ENCODE measurements around the gene OAS2.

Gene OAS2, protein sequence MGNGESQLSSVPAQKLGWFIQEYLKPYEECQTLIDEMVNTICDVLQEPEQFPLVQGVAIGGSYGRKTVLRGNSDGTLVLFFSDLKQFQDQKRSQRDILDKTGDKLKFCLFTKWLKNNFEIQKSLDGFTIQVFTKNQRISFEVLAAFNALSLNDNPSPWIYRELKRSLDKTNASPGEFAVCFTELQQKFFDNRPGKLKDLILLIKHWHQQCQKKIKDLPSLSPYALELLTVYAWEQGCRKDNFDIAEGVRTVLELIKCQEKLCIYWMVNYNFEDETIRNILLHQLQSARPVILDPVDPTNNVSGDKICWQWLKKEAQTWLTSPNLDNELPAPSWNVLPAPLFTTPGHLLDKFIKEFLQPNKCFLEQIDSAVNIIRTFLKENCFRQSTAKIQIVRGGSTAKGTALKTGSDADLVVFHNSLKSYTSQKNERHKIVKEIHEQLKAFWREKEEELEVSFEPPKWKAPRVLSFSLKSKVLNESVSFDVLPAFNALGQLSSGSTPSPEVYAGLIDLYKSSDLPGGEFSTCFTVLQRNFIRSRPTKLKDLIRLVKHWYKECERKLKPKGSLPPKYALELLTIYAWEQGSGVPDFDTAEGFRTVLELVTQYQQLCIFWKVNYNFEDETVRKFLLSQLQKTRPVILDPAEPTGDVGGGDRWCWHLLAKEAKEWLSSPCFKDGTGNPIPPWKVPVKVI

DNA sequence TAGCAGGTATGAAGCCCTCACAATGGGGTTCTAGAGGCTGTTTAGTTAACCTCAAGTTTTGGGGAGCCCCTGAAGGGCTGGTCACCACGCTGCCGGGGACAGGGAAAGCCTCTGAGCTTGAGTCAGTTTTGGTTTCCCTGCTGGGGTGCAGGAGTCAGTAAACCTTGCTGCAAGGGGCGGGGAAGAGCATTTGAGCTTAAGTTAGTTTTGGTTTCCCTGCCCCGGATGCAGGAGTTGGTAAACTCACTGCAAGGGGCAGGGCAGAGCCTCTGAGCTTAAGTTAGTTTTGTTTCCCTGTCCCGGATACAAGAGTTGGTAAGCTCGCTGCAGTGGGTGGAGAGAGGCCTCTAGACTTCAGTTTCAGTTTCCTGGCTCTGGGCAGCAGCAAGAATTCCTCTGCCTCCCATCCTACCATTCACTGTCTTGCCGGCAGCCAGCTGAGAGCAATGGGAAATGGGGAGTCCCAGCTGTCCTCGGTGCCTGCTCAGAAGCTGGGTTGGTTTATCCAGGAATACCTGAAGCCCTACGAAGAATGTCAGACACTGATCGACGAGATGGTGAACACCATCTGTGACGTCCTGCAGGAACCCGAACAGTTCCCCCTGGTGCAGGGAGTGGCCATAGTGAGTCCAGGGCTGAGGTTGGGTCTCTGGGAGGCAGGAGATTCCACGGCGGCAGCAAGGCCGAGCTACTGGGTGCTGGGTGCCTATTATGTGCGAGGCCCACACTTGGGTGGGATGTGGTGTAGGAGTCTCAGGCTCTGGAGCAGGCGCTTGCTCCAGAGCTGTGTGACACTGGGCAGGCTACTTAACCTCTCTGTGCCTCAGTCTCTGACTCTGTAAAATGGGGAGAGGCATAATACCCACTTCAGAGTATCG is at the start of gene OAS2:
Gene OAS2 (plus strand): TSS at position 357 of the 878 bp plus-strand sequence. CDS start 90 bp downstream, at position 447.
- peak; percentile 79 for DNase-seq

DNA sequence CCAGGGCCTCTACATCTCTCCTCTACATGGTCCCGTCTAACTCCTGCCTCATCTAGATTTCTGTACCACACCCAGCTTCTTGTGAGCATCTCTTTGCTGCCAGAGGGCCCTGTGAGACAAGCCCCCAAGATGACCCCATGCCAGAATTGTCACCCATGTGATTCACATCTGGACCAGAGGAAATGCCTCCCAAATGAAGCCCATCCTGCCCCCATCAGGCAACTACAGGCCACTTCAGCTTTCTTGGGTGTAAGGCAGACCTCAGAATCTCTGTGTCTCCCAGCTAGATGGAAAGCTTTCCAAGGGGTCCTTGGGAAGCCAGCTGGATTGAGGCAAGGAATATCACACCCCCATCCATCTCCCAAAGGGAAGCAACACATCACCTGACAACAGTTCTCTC is 49.3 kb upstream of the OAS2 start:
- DNase-seq = no peak

DNA sequence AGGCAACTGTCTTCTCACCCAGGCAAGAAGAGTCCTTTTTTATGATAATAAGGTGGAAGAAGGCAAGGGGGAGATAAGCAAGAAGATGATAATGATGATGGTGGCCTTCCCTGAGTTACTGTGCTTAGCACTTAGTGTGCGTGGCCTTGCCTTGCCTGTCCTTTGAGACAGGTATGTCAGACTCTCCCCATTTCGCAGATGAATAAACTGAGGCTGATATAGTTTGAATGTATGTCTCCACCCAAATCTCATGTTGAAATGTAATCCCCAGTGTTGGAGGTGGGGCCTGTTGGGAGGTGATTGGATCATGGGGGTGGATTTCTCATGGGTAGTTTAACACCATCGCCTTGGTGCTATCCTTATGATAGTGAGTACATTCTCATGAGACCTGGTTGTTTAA is 48.6 kb upstream of the OAS2 start:
- DNase-seq = no peak

DNA sequence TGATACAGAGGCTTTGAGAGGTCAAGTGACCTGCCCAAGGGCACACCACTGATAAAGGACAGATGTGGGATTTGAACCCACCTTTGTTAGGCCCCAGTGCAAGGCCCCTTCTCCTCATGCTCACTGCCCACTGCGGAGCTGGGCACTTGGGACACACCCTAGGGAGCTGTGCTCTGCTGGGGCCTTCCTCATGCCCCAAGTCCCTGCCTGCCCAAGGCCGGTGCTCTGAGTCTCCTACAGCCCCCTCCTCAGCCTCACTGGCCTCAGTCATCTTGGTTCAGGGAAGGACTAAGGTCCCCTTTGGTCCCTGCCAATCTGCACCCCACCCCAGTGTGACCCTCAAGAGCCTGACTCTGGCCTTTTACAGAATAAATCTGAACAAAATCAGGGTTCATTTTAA is 48.0 kb upstream of the OAS2 start:
- DNase-seq = no peak

DNA sequence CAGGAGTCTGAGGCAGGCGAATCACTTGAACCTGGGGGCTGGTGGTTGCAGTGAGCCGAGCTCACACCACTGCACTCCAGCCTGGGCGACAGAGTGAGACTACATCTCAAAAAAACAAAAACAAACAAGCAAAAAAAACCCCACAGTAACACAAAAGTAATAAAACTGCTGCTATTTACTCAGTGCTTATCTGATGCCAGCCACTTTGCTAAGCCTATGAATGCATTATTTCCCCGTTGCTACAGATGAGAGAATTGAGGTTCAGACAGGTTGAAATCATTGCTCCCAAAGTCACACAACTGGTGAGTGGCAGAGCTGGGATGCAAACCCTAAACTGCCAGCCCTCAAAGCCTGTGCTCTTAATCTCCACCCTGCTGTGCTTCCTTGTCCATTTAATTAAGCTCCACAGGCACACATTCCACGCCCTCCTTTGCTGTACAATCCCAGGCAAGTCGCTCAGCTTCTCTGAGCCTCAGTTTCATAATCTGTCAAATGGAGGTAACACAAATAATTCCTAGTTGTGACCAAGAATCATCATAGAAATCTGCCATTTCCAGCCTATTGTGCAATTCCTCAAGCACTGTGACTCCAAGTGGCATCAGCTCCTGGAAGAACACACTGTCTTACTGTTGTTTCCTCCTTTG is 45.7 kb upstream of the OAS2 start:
- DNase-seq = no peak

DNA sequence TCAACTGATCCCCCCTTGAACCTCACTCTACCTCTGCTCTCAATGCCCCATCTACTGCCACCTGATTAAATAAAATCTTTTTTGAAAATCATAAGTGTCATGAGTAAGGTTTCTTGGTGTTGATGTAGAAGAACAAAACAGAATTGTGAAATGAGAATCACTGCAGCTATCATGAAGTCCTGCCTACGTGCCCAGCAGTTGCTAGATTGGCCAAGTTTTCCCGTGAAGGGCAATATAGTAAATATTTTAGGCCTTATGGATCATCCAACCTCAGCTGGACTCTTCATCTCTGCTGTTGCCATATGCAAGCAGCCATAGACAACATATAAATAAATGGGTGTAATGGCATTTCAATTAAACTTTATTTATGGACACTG is 45.2 kb upstream of the OAS2 start:
- DNase-seq = no peak

DNA sequence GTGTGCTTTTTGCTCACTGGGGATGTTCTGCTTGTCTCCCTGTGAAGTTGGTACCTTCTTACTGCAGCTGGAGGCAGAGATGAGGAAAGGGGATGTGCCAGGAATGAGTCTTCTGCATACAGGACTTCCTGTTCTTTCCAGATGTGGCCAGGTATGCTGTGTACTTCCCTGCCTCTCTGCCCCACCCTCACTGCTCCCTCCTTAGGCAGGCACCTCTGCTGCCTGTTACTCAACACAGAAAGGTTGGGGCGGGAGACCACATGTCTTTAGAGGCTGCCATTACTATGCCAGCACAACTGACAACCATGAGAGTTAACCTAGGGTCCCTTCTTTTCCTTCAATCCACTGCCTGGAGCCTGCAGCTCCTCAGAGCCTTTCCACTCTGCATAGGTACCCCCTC is 42.1 kb upstream of the OAS2 start:
- no peak for DNase-seq

DNA sequence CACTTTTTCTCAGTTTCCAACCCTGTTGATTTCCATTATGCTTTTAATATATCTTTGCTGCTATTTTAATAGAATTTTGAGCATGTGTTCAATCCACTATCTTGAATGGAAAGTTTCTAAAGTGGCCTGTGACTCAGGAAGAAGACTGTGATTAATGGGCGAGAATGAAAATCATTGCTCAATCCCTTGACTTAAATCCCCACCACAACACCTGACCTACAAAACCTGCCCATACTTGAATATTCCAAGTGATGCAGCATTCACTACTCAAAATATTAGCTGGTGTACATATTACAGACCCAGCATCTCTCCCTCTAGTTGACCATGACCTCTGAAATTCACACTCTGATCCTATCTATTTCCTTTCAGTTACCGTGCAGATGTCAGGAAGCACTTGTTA is 41.4 kb upstream of the OAS2 start:
- DNase-seq = no peak

DNA sequence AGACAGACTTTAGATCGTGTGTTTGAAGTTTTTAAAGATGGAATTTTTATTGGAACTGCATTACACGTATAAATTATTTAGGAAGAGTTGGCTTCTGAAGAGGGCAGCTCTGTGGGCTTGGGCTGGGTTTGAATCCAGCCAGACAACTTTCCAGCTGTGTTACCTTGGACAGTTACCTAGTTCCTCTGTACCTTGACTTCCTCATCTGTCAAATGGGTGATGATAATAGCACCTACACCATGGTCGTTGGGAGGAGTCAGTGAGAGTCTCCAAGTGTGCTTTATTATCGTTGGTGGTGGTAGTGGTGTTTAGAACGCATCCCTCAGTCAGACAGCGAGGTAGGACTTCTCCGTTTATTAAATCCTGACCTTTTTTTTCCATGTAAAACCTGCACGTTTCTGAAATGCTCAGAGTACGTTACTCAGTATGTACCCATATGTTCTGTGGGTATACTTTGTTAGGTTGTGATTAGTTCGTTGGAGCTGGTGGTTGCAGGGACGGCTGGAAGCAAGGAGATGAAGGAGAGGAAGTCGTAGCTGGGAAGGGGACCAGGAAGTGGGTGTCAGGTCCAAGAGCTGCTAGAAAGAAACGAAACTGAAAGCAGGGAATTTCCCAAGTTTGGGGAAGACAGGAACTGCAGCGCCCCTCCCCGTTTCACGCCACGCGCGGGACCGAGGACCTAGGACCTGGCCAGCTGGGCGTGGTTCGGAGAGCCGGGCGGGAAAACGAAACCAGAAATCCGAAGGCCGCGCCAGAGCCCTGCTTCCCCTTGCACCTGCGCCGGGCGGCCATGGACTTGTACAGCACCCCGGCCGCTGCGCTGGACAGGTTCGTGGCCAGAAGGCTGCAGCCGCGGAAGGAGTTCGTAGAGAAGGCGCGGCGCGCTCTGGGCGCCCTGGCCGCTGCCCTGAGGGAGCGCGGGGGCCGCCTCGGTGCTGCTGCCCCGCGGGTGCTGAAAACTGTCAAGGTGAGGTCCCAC is 40.3 kb upstream of the OAS2 start, which contains the start of gene OAS3:
Gene OAS3 (plus strand): TSS at position 734 of the 979 bp plus-strand sequence. CDS start 57 bp downstream, at position 791.
- peak; percentile 69 for DNase-seq

DNA sequence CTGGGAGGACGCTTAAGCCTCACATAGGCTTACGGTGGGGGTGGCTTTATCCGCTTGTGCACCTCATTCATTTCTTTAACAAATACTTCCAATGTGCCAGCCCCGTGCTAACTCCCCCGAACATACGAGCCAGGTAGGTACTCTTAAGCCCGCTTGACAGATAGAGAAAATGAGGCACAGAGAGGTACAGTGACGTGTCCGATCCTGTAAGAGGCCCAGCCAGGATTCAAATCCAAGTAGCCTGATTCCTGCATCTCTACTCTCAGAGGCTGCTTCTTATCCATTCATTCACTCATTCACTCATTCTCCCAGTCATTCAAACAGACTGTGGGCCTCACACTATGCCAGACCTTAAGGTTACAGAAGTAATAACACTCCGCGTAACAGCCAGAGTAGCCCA is 39.6 kb upstream of the OAS2 start:
- DNase-seq = no peak

DNA sequence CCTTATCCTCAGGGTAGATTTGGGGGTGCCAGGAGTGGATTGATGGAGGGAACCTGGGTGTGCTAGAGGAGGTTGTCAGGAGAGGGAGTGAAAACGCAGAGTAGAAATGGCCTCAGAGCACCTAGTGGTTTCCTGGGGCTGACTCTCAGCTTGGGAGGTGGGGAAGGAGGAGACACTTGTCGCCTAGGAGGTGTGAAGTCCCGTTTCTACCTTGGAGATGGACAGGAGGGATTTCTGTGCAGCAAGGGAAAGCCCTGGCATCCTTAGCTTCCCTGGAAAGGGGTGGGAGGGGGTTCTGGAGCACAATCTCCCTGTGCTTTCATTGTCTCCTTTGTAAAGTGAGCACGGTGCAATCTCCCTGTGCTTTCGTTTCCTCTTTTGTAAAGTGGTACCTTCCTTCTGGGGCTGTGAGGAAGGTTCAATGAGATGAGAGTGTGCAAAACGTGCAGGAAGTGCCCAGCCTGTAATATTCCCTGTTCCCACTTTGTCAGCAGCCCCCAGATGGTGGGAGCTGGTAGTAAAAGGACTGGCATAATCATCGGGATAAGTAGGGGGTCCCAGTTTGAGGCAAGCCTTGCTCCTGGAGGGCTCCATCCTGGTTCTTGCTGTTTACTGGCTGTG is 38.4 kb upstream of the OAS2 start:
- DNase-seq = peak; percentile 33

DNA sequence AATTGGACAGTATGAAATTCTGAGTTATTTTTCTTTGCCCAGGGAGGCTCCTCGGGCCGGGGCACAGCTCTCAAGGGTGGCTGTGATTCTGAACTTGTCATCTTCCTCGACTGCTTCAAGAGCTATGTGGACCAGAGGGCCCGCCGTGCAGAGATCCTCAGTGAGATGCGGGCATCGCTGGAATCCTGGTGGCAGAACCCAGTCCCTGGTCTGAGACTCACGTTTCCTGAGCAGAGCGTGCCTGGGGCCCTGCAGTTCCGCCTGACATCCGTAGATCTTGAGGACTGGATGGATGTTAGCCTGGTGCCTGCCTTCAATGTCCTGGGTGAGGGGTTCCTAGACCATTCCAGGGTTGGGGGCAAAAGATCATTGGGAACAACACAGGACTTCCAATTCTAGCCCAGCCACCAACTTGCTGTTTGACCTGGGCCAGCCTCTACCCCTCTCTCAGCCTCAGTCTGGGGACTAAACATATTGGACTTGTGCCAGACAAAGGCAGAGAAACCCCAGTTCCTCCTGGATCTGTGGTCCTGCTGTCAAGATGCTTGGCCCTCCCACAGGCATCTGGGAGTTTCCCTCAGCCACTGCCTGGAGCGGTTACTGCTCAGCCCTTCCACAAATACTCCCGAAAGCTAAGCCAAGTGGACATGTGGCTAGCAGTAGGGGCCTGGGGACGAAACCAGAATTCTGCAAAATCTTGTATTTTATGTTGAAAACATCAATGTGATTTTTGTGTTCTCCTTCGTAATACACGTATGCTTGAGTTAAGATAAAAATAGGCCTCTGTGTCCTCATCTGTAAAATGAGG is 36.6 kb upstream of the OAS2 start:
- DNase-seq = no peak

DNA sequence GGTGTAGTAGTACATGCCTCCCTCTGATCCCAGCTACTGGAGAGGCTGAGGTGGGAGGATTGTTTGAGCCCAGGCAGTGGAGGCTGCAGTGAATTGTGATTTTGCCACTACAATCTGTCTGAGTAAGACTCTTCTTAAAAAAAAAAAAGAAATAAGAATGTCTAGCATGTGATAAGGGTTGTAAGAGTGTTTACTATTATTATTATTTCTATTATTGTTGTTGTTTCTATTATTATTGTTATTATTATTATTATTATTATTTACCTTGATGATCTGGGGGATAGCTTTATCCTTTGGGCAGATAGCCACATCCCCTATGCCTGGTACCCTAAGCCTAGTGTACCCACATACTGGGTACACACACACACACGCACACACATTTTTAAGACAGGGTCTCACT is 35.7 kb upstream of the OAS2 start:
- no peak for DNase-seq

DNA sequence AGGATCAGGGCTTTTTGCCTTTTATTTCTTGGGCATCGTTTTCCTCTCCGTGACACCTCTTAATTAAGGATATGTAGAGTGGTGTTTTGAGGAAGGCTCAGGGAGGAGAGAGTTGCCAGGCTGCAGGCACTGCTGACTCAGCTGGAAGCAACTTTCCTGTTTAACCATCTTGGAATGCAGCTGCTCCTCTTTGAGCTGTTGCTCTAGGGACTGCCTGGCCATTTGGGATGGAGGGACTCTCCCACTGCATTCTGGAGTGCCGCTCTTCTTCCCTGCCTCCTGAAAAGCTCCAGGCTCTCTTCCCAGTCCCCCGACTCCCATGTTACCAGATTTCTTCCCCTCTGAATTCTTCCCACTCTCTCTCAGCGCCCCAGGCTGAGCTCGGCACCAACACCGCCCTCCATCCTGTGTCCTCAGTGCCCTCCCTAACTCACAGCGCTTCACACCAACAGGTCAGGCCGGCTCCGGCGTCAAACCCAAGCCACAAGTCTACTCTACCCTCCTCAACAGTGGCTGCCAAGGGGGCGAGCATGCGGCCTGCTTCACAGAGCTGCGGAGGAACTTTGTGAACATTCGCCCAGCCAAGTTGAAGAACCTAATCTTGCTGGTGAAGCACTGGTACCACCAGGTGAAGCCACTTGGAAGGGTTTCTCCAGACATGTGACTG is 34.2 kb upstream of the OAS2 start:
- no peak for DNase-seq

DNA sequence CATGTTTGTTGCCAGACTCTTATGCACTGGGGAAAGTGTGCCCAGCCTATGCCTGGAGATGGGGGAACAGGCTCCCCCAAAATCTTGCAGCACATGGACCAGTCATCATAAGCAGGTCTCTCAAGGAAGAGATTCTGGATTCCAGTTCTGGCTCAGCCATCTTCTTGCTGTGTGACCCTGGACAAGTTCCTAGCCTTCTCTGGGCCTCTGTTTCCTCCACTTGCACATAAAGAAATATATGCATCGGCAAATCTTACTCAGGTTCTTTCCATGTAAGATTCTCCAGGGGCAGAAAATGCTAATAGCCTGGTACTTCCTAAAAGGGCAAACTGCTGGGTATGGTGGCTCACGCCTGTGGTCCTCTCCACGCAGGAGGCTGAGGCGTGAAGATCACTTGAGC is 32.8 kb upstream of the OAS2 start:
- DNase-seq = no peak

DNA sequence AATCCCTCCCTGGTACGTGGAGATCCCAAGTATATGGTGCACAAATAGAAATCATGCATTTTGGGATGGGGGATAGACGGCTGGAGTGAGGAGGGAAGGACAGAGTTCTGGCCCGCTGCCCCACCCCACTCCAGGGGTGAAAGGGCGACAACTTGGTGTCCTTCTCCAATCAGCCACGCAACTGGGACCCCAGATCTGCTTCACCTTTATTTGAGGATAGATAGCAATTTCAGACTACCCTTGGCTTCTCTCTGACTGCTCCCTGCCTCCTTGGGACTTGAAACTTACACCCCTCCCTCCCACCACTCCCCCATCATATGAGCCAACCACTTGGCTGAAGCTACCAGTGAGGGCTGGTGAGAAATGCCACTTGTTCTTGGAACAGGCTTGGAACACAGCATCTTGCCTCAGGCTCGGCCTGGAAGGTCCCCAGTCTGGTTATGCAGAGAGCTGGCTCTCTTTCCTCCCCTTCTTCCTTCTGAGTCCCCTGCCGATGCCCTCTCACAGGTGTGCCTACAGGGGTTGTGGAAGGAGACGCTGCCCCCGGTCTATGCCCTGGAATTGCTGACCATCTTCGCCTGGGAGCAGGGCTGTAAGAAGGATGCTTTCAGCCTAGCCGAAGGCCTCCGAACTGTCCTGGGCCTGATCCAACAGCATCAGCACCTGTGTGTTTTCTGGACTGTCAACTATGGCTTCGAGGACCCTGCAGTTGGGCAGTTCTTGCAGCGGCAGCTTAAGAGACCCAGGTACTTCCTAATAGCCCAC is 31.9 kb upstream of the OAS2 start:
- DNase-seq = no peak

DNA sequence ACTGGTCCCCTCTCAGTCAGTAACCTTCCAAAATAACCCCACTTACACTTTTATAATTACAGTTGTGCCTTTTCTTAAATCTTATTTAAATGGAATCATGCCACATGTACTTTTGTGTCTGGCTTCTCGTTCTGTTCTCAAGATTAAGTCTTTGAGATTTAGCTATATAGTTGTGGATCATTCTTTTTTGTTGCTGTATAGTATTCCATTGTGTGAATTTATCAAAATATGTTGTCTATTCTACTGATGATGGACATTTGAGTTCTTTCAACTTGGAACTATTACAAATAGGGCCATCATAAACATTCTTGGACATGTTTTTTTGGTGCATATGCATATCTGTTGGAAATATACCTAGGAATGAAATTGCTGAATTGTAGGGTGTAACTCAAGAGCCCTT is 31.0 kb upstream of the OAS2 start:
- no peak for DNase-seq

DNA sequence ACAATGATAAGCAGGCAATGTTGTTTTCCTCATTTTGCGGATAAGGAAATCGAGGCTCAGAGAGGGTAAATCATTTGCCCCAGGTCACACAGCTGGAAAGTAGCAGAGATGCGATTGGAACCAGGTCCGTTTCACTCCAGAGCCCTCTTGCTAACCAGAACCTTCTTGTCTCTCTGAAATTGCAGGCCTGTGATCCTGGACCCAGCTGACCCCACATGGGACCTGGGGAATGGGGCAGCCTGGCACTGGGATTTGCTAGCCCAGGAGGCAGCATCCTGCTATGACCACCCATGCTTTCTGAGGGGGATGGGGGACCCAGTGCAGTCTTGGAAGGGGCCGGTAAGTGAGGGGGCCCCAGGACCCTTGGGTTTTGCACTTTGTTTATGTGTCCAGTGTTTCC is 30.6 kb upstream of the OAS2 start:
- no peak for DNase-seq

DNA sequence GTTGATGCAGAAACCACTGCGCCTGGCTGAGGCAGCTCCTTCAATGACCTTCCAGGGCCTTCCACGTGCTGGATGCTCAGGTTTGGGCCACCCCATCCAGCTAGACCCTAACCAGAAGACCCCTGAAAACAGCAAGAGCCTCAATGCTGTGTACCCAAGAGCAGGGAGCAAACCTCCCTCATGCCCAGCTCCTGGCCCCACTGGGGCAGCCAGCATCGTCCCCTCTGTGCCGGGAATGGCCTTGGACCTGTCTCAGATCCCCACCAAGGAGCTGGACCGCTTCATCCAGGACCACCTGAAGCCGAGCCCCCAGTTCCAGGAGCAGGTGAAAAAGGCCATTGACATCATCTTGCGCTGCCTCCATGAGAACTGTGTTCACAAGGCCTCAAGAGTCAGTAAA is 29.5 kb upstream of the OAS2 start:
- no peak for DNase-seq
